ENCODE data around the gene GALNT16. TPM values are rescaled to one million over a fixed set of nuclear protein-coding genes. Genes with fewer than 3 reads are reported as not detected.
"Not testable (repeated sequence)": the region's sequence is repeated elsewhere in the genome, so short reads cannot be mapped to it uniquely, and the experiment has no call there.

GALNT16 gene
- total RNA-seq, 1 donor from 2014 or later, result 0.13 TPM

GRCh38 chr14:69260190-69260860 is 367 bp downstream of the GALNT16 start:
- no peak for DNase-seq (ENCODE audit: low read depth, low spot score)

DNA sequence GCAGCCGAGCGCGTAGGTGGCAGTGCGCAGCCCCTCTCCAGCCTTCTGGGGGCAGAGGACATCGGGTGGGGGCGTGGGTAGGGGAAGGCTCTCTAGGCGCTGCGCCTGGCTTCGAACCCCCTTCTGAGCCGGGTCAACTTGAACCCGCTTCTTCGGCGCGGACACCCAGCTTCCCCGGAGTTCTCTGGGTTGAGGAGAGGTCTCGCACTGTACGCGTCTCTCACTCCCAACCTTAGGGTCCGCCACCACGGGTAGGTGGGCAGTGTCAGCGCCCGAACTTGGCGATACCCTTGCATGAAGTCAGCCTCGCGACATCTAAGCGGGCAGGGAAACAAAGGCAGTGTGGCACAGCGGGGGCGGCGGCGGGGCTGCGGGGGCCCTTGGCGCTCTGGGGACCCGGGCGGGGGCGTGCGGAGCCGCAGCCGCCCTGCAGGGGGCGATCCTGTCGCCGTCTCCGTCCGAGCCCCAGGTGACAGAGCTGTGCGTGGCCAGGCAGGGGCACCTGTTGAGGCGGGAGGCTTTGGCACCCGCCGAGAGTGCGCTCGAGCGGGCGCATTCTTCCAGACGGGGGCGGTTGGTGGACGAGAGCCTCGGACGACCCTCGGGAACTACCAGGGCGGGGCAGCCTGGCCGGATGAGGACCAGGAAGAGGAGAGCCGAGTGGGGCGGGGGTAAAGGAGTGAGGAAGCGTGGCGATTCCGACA is 1.1 kb downstream of the GALNT16 start:
- DNase-seq (ENCODE audit: low read depth, low spot score), result no peak

GRCh38 chr14:69261761-69262331 is 1.9 kb downstream of the GALNT16 start:
- no peak for DNase-seq (ENCODE audit: low read depth, low spot score)

- no peak for DNase-seq (ENCODE audit: low read depth, low spot score)
Measured at GRCh38 chr14:69262516-69262915, 2.6 kb downstream of the GALNT16 start.

- no peak for DNase-seq (ENCODE audit: low read depth, low spot score)
Measured at GRCh38 chr14:69263364-69263763, 3.4 kb downstream of the GALNT16 start.

- DNase-seq (ENCODE audit: low read depth, low spot score), result no peak
Measured at GRCh38 chr14:69263771-69264170, 3.8 kb downstream of the GALNT16 start.

DNA sequence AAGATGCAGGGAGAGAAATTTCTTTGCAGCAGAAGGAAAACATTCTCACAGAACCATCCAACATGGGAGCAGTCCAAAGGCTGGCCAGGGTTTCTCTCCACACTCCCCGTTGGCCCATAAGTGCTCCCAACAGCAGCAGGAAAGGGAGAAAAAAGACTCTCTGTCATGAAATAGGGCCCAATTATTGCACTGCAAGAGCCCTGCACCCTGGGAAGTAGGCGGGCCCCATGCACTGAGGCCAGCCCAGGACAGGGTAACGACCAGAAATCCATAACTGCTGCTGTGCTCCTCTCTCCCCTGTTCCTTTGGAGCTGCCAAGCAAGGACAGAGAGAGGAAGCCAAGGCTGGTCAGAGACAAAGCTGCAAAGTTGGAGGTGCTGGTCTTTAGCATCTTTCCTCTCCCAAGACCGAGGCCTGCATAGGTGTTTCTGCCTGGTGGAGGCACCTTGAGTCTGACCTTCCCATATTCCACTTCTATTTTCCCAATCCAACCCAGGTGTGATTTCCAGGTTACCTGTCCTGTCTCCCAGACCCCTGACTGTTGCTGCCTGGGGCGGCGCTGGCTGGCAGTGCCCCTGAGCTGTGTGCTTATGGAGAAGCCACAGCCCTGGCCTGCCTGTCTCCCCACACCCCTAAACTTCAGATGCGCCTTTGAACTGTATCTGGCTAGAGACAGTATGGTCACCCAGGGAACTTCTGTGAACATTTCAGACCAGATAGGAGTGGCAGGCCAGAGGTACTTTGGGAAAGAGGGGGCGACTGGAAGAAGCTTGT is 6.8 kb downstream of the GALNT16 start:
- DNase-seq (ENCODE audit: low read depth, low spot score), result no peak

DNA sequence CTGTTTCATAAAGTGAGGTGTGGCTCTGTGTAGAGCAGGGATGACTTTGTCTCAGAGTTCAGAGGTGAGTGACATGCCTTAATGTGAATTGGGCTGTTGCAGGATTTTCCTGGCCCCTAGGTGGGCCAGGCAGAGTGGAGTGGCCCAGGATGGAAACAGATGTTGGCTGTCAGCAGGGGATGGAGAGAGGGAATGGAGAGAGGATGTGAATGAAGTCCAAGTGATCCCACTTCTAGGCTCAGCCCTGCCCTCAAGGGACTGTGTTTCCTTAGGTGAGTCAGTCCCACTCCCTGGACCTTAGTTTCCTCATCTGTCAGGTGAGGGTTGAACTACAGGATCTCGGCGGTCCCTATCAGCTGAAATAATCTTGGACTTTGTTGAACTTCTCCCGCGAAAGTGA is 7.5 kb downstream of the GALNT16 start:
- DNase-seq (ENCODE audit: low read depth, low spot score), result no peak

DNA sequence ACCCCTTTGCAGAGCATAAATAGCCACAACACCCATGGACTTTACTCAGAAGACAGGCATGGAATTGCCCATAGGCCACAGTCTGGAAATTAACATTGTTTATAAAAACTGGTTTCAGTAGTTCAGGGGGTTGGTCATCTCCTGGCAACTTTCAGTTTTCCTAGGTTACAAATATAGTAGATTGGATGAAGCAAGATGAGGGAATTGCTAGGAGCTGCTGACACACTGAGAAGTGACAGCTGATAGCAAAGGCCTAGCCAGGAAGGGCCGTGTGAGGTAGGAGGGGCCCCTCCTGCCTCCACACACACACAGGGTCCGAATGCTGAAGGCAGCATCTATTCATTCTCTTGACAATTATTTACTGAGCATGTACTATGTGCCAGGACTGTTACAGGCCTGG is 8.3 kb downstream of the GALNT16 start:
- DNase-seq (ENCODE audit: low read depth, low spot score), result no peak

- DNase-seq (ENCODE audit: low read depth, low spot score), result no peak
Measured at GRCh38 chr14:69268763-69269162, 8.8 kb downstream of the GALNT16 start.

DNA sequence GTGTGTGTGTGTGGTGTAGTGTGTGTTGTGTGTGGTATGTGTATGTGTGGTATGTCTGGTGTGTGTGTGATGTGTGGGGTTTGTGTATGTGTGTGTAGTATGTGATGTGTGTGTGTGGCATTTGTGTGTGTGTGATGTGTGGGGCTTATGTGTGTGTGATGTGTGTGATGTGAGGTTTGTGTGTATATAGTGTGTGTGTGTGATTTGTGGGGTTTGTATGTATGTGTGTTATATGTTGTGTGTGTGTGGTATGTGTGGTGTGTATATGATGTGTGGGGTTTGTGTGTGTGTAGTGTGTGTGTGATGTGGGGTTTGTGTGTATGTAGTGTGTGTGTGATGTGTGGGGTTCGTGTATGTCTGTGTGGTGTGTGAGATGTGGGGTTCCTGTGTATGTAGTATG is 9.4 kb downstream of the GALNT16 start:
- no peak for DNase-seq (ENCODE audit: low read depth, low spot score)

- DNase-seq (ENCODE audit: low read depth, low spot score), result no peak
Measured at GRCh38 chr14:69270097-69270496, 10.1 kb downstream of the GALNT16 start.

GRCh38 chr14:69270795-69271708 is 11.1 kb downstream of the GALNT16 start:
- DNase-seq (ENCODE audit: low read depth, low spot score), result no peak

DNA sequence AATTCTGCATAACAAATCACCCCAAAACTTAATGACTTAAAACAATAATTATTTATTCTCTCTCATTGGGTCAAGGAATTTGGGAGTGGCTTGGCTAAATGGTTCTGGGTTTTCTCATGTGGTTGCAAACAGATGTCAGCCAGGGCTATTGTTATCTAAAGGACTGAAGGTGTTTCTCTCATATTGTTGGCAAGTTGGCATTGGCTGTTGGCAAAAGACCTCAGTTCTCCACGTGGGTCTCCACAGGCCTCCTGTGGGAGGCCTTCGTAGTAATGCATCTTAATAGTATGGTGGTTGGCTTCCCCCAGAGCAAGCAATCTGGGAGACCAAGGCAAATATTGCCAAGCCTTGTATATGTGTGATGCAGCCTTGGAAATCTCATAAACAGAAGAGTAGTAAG is 14.4 kb downstream of the GALNT16 start:
- no peak for DNase-seq (ENCODE audit: low read depth, low spot score)

DNA sequence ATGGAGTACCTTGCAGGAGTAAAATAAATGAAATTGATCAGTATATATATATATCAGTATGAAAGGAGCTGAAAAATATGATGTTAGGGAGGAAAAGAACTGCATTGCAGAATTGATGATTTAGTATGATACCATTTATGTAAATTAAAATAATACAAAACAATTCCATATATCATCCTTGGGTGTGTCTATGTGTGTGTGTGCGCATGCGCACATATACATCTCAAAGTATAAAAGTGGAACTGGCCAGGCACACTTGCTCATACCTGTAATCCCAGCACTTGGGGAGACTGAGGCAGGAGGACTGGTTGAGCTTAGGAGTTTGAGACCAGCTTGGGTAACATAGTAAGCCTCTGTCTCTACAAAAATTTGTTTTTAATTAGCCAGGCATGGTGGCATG is 15.4 kb downstream of the GALNT16 start:
- no peak for DNase-seq (ENCODE audit: low read depth, low spot score)

DNA sequence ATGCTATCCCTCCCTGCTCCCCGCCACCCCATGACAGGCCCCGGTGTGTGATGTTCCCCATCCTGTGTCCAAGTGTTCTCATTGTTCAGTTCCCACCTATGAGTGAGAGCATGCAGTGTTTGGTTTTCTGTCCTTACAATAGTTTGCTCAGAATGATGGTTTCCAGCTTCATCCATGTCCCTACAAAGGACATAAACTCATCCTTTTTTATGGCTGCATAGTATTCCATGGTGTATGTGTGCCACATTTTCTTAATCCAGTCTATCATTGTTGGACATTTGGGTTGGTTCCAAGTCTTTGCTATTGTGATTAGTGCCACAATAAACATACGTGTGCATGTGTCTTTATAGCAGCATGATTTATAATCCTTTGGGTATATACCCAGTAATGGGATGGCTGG is 17.4 kb downstream of the GALNT16 start:
- not testable (repeated sequence) for DNase-seq (ENCODE audit: low read depth, low spot score)

DNA sequence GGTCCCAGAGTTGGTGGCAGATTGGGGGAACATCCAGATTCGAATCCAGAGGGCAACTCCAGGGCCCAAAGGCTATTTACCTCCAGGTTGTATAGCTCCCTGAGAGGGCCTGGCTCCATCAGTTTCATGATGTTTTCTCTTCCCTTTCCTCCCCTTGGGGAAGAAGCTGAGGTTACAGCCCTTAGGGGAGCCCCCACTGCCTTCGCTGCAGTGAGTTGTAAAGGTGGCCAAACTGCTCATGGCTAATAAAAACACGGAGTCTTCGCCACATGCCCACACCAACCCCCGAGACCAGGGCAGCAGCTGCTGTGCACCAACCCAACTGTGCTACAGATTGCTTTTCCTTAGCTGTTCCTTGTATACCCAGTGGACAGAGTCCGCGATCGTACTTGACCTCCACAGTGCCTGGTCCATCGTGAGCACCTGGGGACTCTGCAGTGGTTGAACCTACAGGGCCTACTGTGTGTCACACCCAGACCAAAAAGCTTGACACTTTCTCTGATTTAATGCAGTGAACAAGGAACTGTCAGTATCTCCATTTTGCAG is 20.9 kb downstream of the GALNT16 start:
- no peak for DNase-seq (ENCODE audit: low read depth, low spot score)

DNA sequence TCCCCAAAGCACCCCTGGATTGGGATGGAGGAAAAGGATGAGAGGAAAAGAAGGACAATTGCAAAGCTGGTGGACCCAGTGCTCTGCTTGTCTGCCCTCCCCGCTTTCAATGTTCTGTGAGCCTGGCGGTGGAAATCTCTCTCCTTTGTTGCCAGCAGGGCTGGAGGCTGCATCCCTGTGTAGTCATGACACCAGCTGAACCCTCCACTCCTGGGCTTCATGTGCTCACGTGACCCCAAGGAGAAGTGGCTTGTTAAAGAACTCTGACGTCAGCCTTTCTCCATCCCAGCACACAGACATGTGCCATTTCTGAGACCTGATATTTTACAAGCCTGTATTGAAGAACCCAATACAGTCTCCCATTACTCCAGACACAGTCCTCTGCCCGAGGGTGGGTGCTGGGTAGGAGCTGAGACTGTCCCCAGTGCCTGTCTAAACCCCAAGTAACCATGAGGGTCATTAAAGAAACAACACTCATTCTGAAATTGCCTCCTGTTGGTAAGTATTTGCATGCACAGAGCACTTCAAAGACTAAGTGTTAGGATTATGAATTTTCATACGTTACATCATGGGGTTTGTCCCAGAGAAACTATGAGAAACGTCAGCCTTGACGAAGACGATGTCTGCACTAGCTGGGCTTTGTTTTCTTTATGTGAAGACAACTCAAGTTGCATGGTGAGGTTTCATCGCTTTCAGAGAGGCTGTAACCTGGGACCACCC is 21.7 kb downstream of the GALNT16 start:
- no peak for DNase-seq (ENCODE audit: low read depth, low spot score)

- no peak for DNase-seq (ENCODE audit: low read depth, low spot score)
Measured at GRCh38 chr14:69282448-69282847, 22.5 kb downstream of the GALNT16 start.

- DNase-seq (ENCODE audit: low read depth, low spot score), result no peak
Measured at GRCh38 chr14:69284170-69284569, 24.2 kb downstream of the GALNT16 start.
